Measurements from ENCODE around the gene RANBP10.
"Not testable (repeated sequence)": the region's sequence is repeated elsewhere in the genome, so short reads cannot be mapped to it uniquely, and the experiment has no call there.

The RANBP10 gene

DNA sequence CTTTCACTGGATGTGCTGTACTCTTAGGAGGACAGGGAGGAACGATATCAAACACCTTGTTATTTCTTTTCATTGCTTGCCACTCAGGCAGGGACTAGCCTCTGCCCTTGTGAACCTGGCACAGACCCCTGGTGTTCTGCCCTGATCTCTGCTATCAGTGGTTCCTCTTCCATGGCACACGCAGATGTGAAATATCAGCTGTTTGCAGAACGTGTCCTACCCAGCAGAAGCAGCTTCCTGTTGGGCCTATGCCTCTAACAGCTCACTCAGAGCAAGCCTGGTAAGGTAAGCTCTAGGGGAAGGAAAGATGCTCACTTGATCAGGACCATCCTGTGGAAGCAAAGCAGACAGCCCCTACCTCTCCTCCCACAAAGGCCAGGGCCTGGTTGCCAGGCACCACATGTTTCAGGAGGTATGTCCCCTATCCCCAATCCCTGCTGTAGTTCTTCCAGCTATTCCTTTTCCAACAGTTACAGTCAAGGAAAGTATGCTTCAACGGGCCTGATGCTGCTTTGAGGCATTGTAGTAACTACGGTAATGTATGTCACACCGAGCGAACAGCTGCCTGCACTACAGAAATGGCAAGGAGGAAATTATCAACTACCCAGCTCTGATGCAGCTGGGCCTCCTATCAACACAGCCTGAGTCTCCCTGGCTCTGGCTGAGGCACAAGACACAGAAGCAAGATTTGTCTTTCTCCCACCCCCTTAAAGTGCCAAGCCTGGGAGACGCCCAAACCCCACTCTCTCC is 46.0 kb downstream of the RANBP10 start:
- H3K4me1 Mint-ChIP-seq (ENCODE audit: low read depth) = peaks cover 14% of the 10 kb centered on the region
- peaks cover 4% of the 10 kb centered on the region for H3K36me3 Mint-ChIP-seq (ENCODE audit: low read depth)
- H3K27ac Mint-ChIP-seq = no peak overlapping the region
- no peaks in the 10 kb centered on the region for H3K9me3 Mint-ChIP-seq
- no peaks in the 10 kb centered on the region for H3K27me3 Mint-ChIP-seq (ENCODE audit: low read depth)
- H3K4me3 Mint-ChIP-seq = no peak overlapping the region
- no peak for DNase-seq (ENCODE audit: low spot score)

DNA sequence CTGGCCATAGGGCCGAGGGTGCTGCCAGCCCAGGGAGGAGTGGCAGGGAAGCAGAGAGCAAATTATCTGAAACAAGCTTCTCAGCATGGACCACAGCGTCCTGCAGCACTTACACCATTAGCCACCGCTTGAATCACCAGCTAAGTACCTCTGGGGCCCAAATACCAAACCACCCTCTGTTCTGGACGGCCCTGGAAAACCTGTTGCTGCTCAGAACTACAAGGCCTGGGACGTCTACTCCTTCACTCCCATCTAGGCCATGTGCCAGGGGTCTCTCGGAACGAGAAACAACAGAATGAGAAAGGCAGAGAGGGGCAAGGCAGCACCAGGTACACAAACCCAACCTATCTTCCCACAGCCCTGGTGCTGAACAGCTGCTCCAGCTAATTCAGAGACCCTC is 47.4 kb downstream of the RANBP10 start:
- H3K27me3 Mint-ChIP-seq (ENCODE audit: low read depth) = no peaks in the 10 kb centered on the region
- H3K27ac Mint-ChIP-seq = no peak overlapping the region
- H3K4me3 Mint-ChIP-seq = no peak overlapping the region
- H3K9me3 Mint-ChIP-seq = no peaks in the 10 kb centered on the region
- peaks cover 4% of the 10 kb centered on the region for H3K36me3 Mint-ChIP-seq (ENCODE audit: low read depth)
- H3K4me1 Mint-ChIP-seq (ENCODE audit: low read depth) = peaks cover 14% of the 10 kb centered on the region
- no peak for DNase-seq (ENCODE audit: low spot score)

- no peak overlapping the region for H3K4me3 Mint-ChIP-seq
- peaks cover 3% of the 10 kb centered on the region for H3K36me3 Mint-ChIP-seq (ENCODE audit: low read depth)
- H3K27me3 Mint-ChIP-seq (ENCODE audit: low read depth) = no peaks in the 10 kb centered on the region
- DNase-seq (ENCODE audit: low spot score) = no peak
- H3K4me1 Mint-ChIP-seq (ENCODE audit: low read depth) = peaks cover 14% of the 10 kb centered on the region
- H3K9me3 Mint-ChIP-seq = no peaks in the 10 kb centered on the region
- no peak overlapping the region for H3K27ac Mint-ChIP-seq
These were observed 48.4 kb downstream of the RANBP10 start for GRCh38 chr16:67758006-67758405.

- no peak for DNase-seq (ENCODE audit: low spot score)
- H3K4me3 Mint-ChIP-seq = no peak overlapping the region
- no peak overlapping the region for H3K27ac Mint-ChIP-seq
- no peaks in the 10 kb centered on the region for H3K36me3 Mint-ChIP-seq (ENCODE audit: low read depth)
- no peaks in the 10 kb centered on the region for H3K9me3 Mint-ChIP-seq
- no peaks in the 10 kb centered on the region for H3K4me1 Mint-ChIP-seq (ENCODE audit: low read depth)
- H3K27me3 Mint-ChIP-seq (ENCODE audit: low read depth) = no peaks in the 10 kb centered on the region
These were observed 53.7 kb downstream of the RANBP10 start for GRCh38 chr16:67752641-67753040.

GRCh38 chr16:67751331-67751730 is 55.0 kb downstream of the RANBP10 start:
- not testable (repeated sequence) for DNase-seq (ENCODE audit: low spot score); H3K4me3 Mint-ChIP-seq; H3K9me3 Mint-ChIP-seq; H3K27ac Mint-ChIP-seq; H3K36me3 Mint-ChIP-seq (ENCODE audit: low read depth); H3K27me3 Mint-ChIP-seq (ENCODE audit: low read depth); H3K4me1 Mint-ChIP-seq (ENCODE audit: low read depth)

DNA sequence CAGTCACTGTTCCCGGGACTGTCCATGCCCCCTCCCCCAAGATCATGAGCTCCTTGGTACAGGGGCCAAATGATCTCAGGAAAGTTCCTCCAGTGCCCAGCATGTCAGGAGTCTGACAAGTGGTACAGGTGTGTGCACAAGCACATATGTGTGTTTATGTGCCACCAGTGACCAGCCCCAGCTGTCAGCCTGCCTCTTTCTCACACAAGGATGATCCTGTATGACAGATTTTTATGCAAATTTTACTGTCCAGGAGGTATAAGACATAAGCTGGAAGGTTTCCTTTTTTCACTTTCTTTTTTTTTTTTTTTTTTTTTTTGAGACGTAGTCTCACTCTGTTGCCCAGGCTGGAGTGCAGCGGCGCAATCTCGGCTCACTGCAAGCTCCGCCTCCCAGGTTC is 55.9 kb downstream of the RANBP10 start:
- H3K27ac Mint-ChIP-seq = no peak overlapping the region

DNA sequence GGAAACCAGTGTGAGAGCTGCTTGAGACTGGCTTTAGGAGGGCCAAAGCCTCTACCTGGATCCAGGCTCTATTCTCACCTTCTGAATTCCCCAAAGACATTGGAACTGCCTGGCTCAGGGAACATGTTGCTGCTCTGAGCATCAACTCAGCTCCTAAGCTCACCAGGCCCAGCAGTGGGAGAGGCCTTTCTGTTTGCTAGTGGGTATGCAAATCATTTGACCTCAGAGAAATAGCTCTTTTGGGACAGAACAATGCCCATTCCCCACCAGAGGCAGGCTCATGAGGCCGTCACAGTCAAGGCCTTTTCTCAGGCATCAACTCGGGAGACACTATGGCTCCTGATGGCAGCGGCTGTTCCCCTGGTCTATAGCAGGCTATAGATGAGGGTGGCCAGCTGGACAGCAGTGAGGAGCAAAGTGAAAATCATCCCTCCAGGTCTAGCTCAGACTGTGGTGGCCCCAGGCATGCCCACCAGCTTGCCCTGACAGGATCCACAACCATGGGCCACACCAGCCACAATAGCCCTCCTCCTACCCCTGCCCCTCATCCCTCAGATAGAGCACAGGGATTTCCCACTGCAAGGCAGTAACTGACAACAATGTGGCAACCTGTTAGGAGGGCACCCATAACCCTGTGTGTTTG is 56.8 kb downstream of the RANBP10 start:
- DNase-seq (ENCODE audit: low spot score) = no peak
- no peaks in the 10 kb centered on the region for H3K4me1 Mint-ChIP-seq (ENCODE audit: low read depth)
- no peak overlapping the region for H3K27ac Mint-ChIP-seq
- H3K9me3 Mint-ChIP-seq = no peaks in the 10 kb centered on the region
- H3K27me3 Mint-ChIP-seq (ENCODE audit: low read depth) = no peaks in the 10 kb centered on the region
- no peak overlapping the region for H3K4me3 Mint-ChIP-seq
- no peaks in the 10 kb centered on the region for H3K36me3 Mint-ChIP-seq (ENCODE audit: low read depth)

More for the DNA sequence above, 55.9 kb downstream of the RANBP10 start:
- no peaks in the 10 kb centered on the region for H3K9me3 Mint-ChIP-seq
- H3K4me1 Mint-ChIP-seq (ENCODE audit: low read depth) = no peaks in the 10 kb centered on the region
- H3K4me3 Mint-ChIP-seq = no peak overlapping the region
- H3K36me3 Mint-ChIP-seq (ENCODE audit: low read depth) = no peaks in the 10 kb centered on the region
- DNase-seq (ENCODE audit: low spot score) = no peak
- no peaks in the 10 kb centered on the region for H3K27me3 Mint-ChIP-seq (ENCODE audit: low read depth)

GRCh38 chr16:67748834-67749233 is 57.5 kb downstream of the RANBP10 start:
- Mint-ChIP-seq H3K36me3 (ENCODE audit: low read depth) (peaks cover 2% of the 10 kb centered on the region), H3K27ac (no peak overlapping the region), H3K4me1 (ENCODE audit: low read depth) (no peaks in the 10 kb centered on the region), H3K4me3 (no peak overlapping the region), H3K9me3 (no peaks in the 10 kb centered on the region), H3K27me3 (ENCODE audit: low read depth) (no peaks in the 10 kb centered on the region)
- DNase-seq (ENCODE audit: low spot score) = no peak

GRCh38 chr16:67746846-67747245 is 59.5 kb downstream of the RANBP10 start:
- peaks cover 7% of the 10 kb centered on the region for H3K36me3 Mint-ChIP-seq (ENCODE audit: low read depth)

DNA sequence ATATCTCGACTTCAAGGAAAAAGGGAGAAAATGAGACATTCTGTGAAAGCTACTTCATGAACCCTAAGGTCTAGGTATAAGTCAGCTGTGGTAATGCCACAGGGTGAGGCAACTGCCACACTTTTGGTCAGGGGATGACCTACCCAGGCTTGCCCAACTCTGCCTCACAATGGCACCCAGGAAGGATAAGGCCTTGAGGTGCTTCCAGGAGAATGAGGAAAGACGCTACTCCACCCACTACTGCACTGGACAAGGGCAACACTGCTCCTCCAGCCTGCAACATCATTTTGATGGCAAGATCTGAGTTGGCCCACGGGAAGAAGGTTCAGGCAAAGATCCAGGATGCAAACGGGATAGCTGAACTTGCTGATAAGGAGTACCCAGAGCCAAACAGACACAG is 65.2 kb downstream of the RANBP10 start:
- Mint-ChIP-seq H3K9me3 (no peaks in the 10 kb centered on the region), H3K4me1 (ENCODE audit: low read depth) (no peaks in the 10 kb centered on the region), H3K4me3 (no peak overlapping the region), H3K27ac (no peak overlapping the region), H3K27me3 (ENCODE audit: low read depth) (no peaks in the 10 kb centered on the region), H3K36me3 (ENCODE audit: low read depth) (peaks cover 11% of the 10 kb centered on the region)
- no peak for DNase-seq (ENCODE audit: low spot score)

More at GRCh38 chr16:67746846-67747245, 59.5 kb downstream of the RANBP10 start:
- Mint-ChIP-seq H3K27me3 (ENCODE audit: low read depth) (no peaks in the 10 kb centered on the region), H3K9me3 (no peaks in the 10 kb centered on the region), H3K27ac (no peak overlapping the region), H3K4me1 (ENCODE audit: low read depth) (no peaks in the 10 kb centered on the region), H3K4me3 (no peak overlapping the region)
- no peak for DNase-seq (ENCODE audit: low spot score)

GRCh38 chr16:67740391-67740790 is 66.0 kb downstream of the RANBP10 start:
- H3K9me3 Mint-ChIP-seq = no peaks in the 10 kb centered on the region
- DNase-seq (ENCODE audit: low spot score) = no peak
- no peak overlapping the region for H3K4me3 Mint-ChIP-seq
- no peaks in the 10 kb centered on the region for H3K4me1 Mint-ChIP-seq (ENCODE audit: low read depth)
- H3K27ac Mint-ChIP-seq = no peak overlapping the region
- H3K27me3 Mint-ChIP-seq (ENCODE audit: low read depth) = no peaks in the 10 kb centered on the region
- peaks cover 11% of the 10 kb centered on the region for H3K36me3 Mint-ChIP-seq (ENCODE audit: low read depth)

GRCh38 chr16:67736858-67737257 is 69.5 kb downstream of the RANBP10 start:
- no peak for DNase-seq (ENCODE audit: low spot score)
- Mint-ChIP-seq H3K4me1 (ENCODE audit: low read depth) (no peaks in the 10 kb centered on the region), H3K36me3 (ENCODE audit: low read depth) (peaks cover 7% of the 10 kb centered on the region), H3K9me3 (no peaks in the 10 kb centered on the region), H3K27ac (no peak overlapping the region), H3K4me3 (no peak overlapping the region), H3K27me3 (ENCODE audit: low read depth) (no peaks in the 10 kb centered on the region)

GRCh38 chr16:67734731-67735201 is 71.6 kb downstream of the RANBP10 start:
- Mint-ChIP-seq H3K27ac (no peak overlapping the region), H3K9me3 (no peaks in the 10 kb centered on the region), H3K36me3 (ENCODE audit: low read depth) (peaks cover 13% of the 10 kb centered on the region), H3K4me1 (ENCODE audit: low read depth) (no peaks in the 10 kb centered on the region), H3K4me3 (no peak overlapping the region), H3K27me3 (ENCODE audit: low read depth) (no peaks in the 10 kb centered on the region)
- DNase-seq (ENCODE audit: low spot score) = no peak

GRCh38 chr16:67733734-67734470 is 72.5 kb downstream of the RANBP10 start:
- no peaks in the 10 kb centered on the region for H3K9me3 Mint-ChIP-seq
- no peaks in the 10 kb centered on the region for H3K27me3 Mint-ChIP-seq (ENCODE audit: low read depth)
- H3K4me1 Mint-ChIP-seq (ENCODE audit: low read depth) = no peaks in the 10 kb centered on the region
- H3K27ac Mint-ChIP-seq = peak overlapping the region; percentile 10
- peaks cover 16% of the 10 kb centered on the region for H3K36me3 Mint-ChIP-seq (ENCODE audit: low read depth)
- H3K4me3 Mint-ChIP-seq = no peak overlapping the region
- DNase-seq (ENCODE audit: low spot score) = no peak
